Stomach smooth muscle (tissue), 2 donors: Measurements from ENCODE around the gene ALLC.
"Not testable (repeated sequence)": the region's sequence is repeated elsewhere in the genome, so short reads cannot be mapped to it uniquely, and the experiment has no call there.

Source experiments
- H3K27ac ChIP-seq: one replicate; pipeline ENCODE4 v1.7.0; 2013; ENCODE audit warnings: mild to moderate bottlenecking, low read length, inconsistent platforms
- H3K27me3 ChIP-seq, 2 donors: one replicate each; pipeline ENCODE4 v1.7.0; 2013; ENCODE audit warnings: low read length in 2 of 2; ENCODE audit not compliant: insufficient read depth in 2 of 2, control insufficient read depth in 1 of 2
- H3K36me3 ChIP-seq, 2 donors: one replicate each; pipeline ENCODE4 v1.7.0; 2013; ENCODE audit warnings: low read length in 2 of 2; ENCODE audit not compliant: control insufficient read depth in 2 of 2, insufficient read depth in 2 of 2
- H3K4me1 ChIP-seq: one replicate; pipeline ENCODE4 v1.7.0; 2013; ENCODE audit warnings: low read length; ENCODE audit not compliant: control insufficient read depth, insufficient read depth
- H3K4me3 ChIP-seq, 2 donors: one replicate each; pipeline ENCODE4 v1.7.0; 2013; ENCODE audit warnings: low read length in 2 of 2
- H3K9ac ChIP-seq, 2 donors: one replicate each; pipeline ENCODE4 v1.7.0; 2013; ENCODE audit warnings: low read length in 2 of 2, mild to moderate bottlenecking in 1 of 2
- H3K9me3 ChIP-seq, 2 donors: one replicate each; pipeline ENCODE4 v1.7.0; 2013; ENCODE audit warnings: low read length in 2 of 2; ENCODE audit not compliant: control insufficient read depth in 2 of 2
- donor health status: healthy.
- donor health status: Pancreatic carcinoma.

Gene ALLC

DNA sequence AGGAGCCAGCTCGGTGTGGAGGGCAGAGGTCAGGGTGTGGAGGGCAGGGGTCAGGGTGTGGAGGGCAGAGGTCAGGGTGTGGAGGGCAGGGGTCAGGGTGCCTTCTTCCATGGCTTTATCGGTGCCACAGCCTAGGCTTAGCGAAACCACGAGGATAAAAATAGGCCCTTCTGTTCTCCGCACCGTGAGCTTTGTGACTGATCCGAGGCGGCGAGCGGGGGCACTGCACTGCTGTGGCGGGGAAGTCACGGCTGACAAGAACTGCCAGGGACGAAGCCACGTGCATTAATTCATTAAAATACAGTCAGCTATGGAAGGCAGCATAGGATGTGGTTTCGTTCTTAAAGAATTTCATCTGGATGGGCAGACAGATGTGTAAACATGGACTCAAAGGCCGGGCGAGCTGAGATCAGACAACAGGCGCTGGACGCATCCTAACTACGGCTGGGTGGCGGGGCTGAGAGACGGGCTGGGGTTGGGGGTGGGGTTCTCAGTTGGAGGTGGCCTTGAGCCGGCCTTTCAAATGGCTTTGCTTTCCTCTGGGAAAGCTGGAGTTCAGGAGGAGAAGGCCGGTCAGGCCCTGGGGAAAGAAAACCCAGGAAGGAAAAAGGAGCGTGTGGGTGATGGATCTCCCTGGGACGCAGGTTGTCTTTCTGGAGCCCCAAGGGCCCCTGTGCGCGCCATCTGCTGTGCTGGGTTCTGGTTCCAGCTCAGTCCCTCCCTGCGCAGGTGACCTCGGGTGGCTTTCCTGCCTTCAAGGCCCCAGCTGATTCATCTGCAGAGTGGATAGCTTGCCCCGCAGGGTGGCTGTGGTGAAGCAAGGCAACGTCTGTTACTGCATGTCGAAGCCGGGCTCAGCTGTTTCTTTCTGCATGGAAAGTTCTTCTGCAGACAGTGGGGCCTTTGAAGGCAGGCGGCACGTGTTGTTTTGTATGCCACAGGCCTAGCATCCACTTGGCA is 958 bp upstream of the ALLC start:
- no peaks in the 10 kb centered on the region for H3K27me3 ChIP-seq
- no peak overlapping the region for H3K9ac ChIP-seq
- H3K9me3 ChIP-seq = no peaks in the 10 kb centered on the region
- H3K4me1 ChIP-seq = peaks cover 7% of the 10 kb centered on the region
- H3K27ac ChIP-seq = no peak overlapping the region
- H3K36me3 ChIP-seq = no peaks in the 10 kb centered on the region
- no peak overlapping the region for H3K4me3 ChIP-seq

DNA sequence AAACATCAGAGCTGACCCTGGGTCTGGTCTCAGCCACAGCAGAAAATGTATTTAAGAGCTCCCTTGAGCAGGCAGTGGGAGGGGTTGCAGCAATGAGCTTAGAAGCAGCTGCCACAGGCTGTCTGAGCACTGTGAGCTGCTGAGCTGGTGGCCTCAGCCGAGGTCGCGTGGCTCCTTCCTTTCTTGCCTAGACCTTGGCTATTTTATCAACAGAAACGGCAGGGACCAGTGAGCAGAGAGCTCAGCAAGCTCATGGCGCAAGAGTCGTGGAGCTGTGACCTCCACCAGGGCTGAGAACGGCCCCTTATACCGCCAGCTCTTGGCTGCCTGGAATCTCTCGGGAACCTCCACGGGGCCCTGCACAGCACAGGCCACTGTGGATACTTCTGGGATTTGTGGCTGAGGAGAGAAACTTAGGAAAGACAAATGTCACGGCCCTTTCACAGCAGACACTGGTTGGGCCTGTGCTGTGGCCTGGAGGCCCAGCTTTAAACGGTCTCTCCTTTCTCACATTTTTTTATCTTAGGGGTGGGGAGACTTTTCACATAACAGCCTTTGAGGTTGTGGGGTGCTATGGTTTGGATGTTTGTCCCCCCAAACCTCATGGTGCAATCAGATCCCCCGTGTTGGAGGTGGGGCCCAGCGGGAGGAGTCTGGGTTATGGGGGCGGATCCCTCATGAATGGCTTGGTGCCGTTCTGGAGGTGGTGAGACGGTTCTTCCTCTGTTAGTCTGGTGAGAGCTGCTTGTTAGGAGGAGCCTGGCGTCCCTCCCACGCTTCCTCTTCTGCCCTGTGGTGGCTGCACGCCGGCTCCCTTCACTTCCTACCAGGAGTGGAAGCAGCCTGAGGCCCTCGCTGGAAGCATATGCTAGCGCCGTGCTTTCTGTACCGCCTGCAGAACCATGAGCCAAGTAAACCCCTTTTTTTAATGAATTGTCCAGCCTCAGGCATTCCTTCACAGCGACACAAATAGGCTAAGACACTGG is 1.7 kb downstream of the ALLC start:
- Histone ChIP-seq H3K9ac (no peak overlapping the region), H3K27me3 (no peaks in the 10 kb centered on the region), H3K27ac (no peak overlapping the region), H3K4me3 (no peak overlapping the region), H3K4me1 (peaks cover 4% of the 10 kb centered on the region), H3K9me3 (no peaks in the 10 kb centered on the region), H3K36me3 (no peaks in the 10 kb centered on the region)

DNA sequence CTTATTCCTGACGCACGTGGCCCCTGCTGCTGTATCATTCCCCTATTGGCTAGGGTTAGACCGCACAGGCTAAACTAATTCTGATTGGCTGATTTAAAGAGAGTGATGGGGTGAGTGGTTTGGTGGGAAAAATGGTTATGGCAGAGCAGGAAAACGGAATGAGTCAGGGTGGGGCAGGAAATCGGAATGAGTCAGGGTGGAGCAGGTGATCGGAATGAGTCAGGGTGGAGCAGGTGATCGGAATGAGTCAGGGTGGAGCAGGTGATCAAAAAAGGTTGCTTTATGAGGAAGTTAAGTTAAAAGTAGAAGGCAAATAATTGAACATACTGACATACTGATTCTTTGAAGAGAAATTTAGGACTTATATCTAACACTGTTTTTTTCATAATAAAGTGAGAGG is 2.6 kb downstream of the ALLC start:
- H3K9ac ChIP-seq, H3K4me1 ChIP-seq, H3K27ac ChIP-seq: not testable (repeated sequence)

DNA sequence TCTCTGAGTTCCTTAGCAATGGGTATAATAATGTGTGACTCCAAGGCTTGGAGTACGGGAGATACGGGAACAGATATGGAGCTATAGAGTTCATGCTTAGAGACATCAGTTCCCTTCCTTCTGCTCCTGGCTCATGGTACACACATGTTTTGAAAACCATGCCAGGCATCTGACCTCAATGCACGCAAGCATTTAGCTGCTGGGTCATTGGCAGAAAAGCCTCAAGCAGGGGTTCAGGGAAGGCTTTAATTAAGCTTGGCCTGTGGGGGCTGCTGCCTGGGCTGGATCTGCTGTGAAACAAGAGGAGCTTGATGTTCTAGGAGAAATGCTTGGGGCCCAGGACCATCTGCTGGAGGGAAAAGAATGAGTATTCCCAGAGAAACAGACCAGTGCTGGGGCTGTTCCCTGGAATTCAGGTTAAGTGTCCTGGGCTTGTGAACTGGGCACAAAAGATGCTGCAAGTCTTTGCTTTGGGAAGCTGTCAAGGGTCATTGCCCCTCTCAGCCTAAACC is 3.2 kb downstream of the ALLC start:
- Histone ChIP-seq H3K4me1 (peaks cover 4% of the 10 kb centered on the region), H3K9me3 (no peaks in the 10 kb centered on the region), H3K36me3 (no peaks in the 10 kb centered on the region), H3K27ac (no peak overlapping the region), H3K9ac (no peak overlapping the region), H3K4me3 (no peak overlapping the region), H3K27me3 (peaks cover 0 to 2% of the 10 kb centered on the region in 2 donors)

More for the DNA sequence above, 2.6 kb downstream of the ALLC start:
- not testable (repeated sequence) for H3K27me3 ChIP-seq, H3K36me3 ChIP-seq, H3K9me3 ChIP-seq, H3K4me3 ChIP-seq

DNA sequence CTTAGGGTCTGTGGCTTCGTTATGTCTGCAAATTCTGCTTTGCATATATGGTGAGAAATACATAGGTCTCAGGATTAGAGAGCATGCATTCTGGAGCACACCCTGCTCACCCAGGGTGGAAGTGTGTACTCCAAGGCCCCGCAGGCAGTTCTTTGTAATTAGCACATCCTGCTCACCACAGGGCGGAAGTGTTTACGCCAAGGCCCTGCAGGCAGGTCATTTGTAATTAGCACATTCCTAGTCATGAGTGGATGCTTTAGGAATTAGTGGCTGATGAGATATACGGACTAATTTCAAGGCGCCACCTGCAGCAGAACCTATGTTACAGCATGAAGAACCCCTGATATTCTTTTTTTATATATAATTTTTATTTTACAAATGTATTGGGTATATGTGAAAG is 4.2 kb downstream of the ALLC start:
- peaks cover 4% of the 10 kb centered on the region for H3K4me1 ChIP-seq
- peaks cover 0 to 5% of the 10 kb centered on the region in 2 donors for H3K27me3 ChIP-seq
- H3K36me3 ChIP-seq = no peaks in the 10 kb centered on the region
- no peak overlapping the region for H3K27ac ChIP-seq
- no peak overlapping the region for H3K9ac ChIP-seq
- no peaks in the 10 kb centered on the region for H3K9me3 ChIP-seq
- H3K4me3 ChIP-seq = no peak overlapping the region

DNA sequence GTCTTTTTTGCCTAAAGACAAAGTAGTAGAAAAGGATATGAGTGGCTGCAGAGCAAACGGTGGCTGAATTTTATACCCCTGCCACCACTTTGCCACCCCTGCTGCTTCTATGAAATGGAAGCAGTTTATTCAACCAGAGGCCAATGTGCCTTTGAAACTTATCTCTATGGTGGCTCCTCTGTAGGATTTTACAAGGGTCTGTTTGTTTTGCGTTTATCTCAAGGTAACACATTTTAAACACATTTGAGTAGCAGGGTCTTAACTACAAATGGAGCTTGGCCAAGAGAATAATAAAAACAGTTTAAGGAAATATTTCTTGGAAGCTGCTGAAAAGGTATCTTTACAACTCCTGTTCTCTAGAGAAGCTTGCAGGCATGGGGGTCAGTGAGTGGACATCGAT is 6.1 kb downstream of the ALLC start:
- no peaks in the 10 kb centered on the region for H3K36me3 ChIP-seq
- H3K9ac ChIP-seq = no peak overlapping the region
- H3K4me3 ChIP-seq = no peak overlapping the region
- no peak overlapping the region for H3K27ac ChIP-seq
- H3K27me3 ChIP-seq = peaks cover 0 to 5% of the 10 kb centered on the region in 2 donors
- H3K9me3 ChIP-seq = no peaks in the 10 kb centered on the region
- peaks cover 2% of the 10 kb centered on the region for H3K4me1 ChIP-seq

DNA sequence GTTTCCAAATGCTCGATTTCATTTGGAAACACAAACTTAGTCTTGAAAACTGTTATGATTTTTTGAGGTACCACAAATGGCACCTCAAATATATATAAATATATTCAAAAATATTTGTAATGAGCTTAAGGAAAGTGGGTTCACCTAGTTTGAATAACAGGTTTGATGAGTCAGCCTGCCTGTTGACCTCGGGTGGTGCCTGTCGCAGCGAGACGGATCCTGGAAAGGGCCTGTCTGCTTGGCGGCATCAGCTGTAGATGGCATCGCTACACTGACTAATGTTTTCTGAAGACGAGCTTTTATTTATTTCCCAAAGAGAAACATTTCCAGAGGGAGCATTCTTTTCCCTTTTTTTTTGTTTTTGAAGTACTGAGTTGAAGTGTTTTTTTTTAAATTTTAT is 6.9 kb downstream of the ALLC start:
- Histone ChIP-seq H3K4me1 (no peaks in the 10 kb centered on the region), H3K9ac (no peak overlapping the region), H3K27ac (no peak overlapping the region), H3K36me3 (no peaks in the 10 kb centered on the region), H3K9me3 (no peaks in the 10 kb centered on the region), H3K4me3 (no peak overlapping the region), H3K27me3 (peaks cover 0 to 5% of the 10 kb centered on the region in 2 donors)

DNA sequence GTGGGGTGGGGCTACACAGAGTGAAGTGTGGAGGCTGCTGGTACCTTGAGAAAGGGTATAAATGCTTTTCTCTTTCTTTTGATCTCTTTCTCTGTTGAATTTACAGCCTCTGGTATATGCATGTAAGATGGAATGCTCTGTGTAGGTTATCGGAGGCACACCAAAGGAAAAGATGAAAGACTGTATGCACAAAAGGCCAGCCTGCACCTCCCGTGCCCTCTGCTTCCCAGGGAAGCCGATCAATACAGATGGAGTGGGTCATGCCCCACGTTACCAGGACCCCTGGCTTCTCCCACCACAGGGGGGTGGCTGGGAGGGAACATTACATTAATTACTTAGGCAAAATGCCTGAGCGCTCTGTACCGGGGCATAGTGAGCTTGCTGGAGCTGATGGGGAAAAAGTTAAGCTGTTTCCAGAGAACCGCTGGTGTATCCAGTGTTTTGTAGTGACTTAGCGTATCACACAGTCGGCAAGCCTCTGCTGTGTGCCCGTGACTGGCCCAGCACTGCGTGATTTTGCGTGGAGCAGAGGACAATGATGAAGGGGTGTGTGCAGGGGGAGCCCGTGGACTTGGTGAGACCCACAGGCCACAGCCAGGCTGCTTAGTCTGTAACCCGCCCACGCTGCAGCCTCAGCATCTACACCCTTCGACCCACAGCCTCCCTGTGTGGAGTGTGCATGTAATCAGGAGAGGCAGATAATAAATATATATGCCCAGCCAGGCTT is 8.0 kb downstream of the ALLC start:
- H3K4me1 ChIP-seq = no peaks in the 10 kb centered on the region
- H3K9me3 ChIP-seq = no peaks in the 10 kb centered on the region
- H3K27me3 ChIP-seq = peaks cover 0 to 5% of the 10 kb centered on the region in 2 donors
- H3K36me3 ChIP-seq = no peaks in the 10 kb centered on the region
- no peak overlapping the region for H3K9ac ChIP-seq
- no peak overlapping the region for H3K27ac ChIP-seq
- no peak overlapping the region for H3K4me3 ChIP-seq

DNA sequence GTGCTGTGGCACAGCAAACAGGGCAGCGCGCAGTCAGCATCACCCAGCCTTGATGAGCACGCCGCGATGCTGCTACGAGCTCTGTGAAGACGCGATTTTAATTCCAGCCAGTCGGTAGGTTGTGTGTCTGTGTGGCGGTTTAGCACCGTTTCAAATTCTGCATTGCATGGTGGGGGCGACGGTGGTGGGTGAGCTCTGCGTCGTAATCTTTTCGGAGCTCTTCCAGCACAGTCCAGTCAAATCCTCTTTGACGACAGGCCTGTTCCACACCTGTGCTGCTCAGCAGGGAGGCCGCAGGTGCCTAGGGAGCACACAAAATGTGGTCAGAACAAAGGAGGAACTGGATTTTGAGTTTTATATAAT is 8.6 kb downstream of the ALLC start:
- no peaks in the 10 kb centered on the region for H3K4me1 ChIP-seq
- H3K36me3 ChIP-seq = no peaks in the 10 kb centered on the region
- no peaks in the 10 kb centered on the region for H3K9me3 ChIP-seq
- H3K9ac ChIP-seq = no peak overlapping the region
- no peak overlapping the region for H3K27ac ChIP-seq
- H3K4me3 ChIP-seq = no peak overlapping the region
- H3K27me3 ChIP-seq = peaks cover 0 to 5% of the 10 kb centered on the region in 2 donors

DNA sequence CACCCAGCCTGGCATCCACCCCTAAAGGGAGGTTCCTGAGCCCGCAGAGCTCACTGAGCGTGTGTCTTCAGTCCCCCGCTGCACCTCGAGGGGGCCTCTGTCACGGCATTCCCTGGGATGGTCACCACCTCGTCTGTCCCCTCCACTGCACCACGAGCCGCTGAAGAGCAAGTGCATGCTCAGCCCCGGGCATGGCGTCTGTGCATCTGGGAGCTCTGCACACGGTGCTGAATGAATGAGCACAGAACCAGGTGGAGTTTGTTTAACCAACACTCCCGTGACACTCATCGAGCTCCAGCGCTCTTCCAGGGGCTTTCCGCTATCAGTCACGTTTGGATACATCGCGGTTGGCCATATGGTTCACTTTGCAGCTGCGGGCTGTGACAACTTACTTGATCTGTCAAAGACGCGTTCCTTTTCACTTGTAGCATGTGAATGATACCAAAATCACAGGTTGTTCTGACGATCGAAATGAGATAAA is 9.2 kb downstream of the ALLC start:
- Histone ChIP-seq H3K9ac (no peak overlapping the region), H3K9me3 (no peaks in the 10 kb centered on the region), H3K4me1 (no peaks in the 10 kb centered on the region), H3K27ac (no peak overlapping the region), H3K4me3 (no peak overlapping the region), H3K36me3 (no peaks in the 10 kb centered on the region), H3K27me3 (peaks cover 0 to 5% of the 10 kb centered on the region in 2 donors)
